HL-60 (cell line): ENCODE measurements around the gene SHANK3.

Source experiments
- DNase-seq, 2 experiments: peaks; one replicate each; pipeline ENCODE4 v3.0.0-alpha.2; 2010 to 2020; ENCODE audit warnings: low read depth in 1 of 2, low spot score in 1 of 2
- H3K27ac ChIP-seq: fragments of 250-450 bp; sonication (Bioruptor Pico); replicated peaks from 2 replicates; pipeline ENCODE4 v1.5.1; 2020; ENCODE audit warnings: mild to moderate bottlenecking, moderate library complexity
- H3K27me3 ChIP-seq: fragments of 250-450 bp; sonication (Bioruptor Pico); 2 replicates; pipeline ENCODE4 v1.5.1; 2021; ENCODE audit warnings: mild to moderate bottlenecking, moderate library complexity; ENCODE audit not compliant: insufficient read depth, poor library complexity, severe bottlenecking
- H3K4me3 ChIP-seq: replicated peaks from 2 replicates; pipeline ENCODE4 v1.5.1; 2011; ENCODE audit warnings: mild to moderate bottlenecking, control low read depth, low read length; ENCODE audit not compliant: insufficient read depth
- GABPA ChIP-seq: IDR thresholded peaks from 2 replicates; pipeline ENCODE4 v1.6.1; 2012; ENCODE audit warnings: low read depth
- POLR2AphosphoS5 ChIP-seq: IDR thresholded peaks from 2 replicates; pipeline ENCODE4 v1.6.1; 2012; ENCODE audit warnings: low read depth
- SPI1 ChIP-seq: IDR thresholded peaks from 2 replicates; pipeline ENCODE4 v1.6.1; 2012; ENCODE audit warnings: low read depth, mild to moderate bottlenecking, borderline replicate concordance
- TF ChIP-seq, protein P1 (sequence below): IDR thresholded peaks from one replicate; pipeline ENCODE4 v1.5.1; 2011; ENCODE audit warnings: low read length, control low read depth, inconsistent platforms; ENCODE audit not compliant: insufficient read depth
- TF ChIP-seq, protein P2 (sequence below): IDR thresholded peaks from 2 replicates; pipeline ENCODE4 v1.6.1; 2012; ENCODE audit warnings: low read depth; ENCODE audit not compliant: insufficient replicate concordance

SHANK3 gene

GRCh38 chr22:50711446-50712340, 39.1 kb downstream of the SHANK3 start:
- H3K27ac ChIP-seq: no peak overlapping the region
- H3K4me3 ChIP-seq: no peak overlapping the region
- no peak for TF ChIP-seq GABPA
- TF ChIP-seq, protein P1, sequence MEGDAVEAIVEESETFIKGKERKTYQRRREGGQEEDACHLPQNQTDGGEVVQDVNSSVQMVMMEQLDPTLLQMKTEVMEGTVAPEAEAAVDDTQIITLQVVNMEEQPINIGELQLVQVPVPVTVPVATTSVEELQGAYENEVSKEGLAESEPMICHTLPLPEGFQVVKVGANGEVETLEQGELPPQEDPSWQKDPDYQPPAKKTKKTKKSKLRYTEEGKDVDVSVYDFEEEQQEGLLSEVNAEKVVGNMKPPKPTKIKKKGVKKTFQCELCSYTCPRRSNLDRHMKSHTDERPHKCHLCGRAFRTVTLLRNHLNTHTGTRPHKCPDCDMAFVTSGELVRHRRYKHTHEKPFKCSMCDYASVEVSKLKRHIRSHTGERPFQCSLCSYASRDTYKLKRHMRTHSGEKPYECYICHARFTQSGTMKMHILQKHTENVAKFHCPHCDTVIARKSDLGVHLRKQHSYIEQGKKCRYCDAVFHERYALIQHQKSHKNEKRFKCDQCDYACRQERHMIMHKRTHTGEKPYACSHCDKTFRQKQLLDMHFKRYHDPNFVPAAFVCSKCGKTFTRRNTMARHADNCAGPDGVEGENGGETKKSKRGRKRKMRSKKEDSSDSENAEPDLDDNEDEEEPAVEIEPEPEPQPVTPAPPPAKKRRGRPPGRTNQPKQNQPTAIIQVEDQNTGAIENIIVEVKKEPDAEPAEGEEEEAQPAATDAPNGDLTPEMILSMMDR: no peak
- TF ChIP-seq, protein P2, sequence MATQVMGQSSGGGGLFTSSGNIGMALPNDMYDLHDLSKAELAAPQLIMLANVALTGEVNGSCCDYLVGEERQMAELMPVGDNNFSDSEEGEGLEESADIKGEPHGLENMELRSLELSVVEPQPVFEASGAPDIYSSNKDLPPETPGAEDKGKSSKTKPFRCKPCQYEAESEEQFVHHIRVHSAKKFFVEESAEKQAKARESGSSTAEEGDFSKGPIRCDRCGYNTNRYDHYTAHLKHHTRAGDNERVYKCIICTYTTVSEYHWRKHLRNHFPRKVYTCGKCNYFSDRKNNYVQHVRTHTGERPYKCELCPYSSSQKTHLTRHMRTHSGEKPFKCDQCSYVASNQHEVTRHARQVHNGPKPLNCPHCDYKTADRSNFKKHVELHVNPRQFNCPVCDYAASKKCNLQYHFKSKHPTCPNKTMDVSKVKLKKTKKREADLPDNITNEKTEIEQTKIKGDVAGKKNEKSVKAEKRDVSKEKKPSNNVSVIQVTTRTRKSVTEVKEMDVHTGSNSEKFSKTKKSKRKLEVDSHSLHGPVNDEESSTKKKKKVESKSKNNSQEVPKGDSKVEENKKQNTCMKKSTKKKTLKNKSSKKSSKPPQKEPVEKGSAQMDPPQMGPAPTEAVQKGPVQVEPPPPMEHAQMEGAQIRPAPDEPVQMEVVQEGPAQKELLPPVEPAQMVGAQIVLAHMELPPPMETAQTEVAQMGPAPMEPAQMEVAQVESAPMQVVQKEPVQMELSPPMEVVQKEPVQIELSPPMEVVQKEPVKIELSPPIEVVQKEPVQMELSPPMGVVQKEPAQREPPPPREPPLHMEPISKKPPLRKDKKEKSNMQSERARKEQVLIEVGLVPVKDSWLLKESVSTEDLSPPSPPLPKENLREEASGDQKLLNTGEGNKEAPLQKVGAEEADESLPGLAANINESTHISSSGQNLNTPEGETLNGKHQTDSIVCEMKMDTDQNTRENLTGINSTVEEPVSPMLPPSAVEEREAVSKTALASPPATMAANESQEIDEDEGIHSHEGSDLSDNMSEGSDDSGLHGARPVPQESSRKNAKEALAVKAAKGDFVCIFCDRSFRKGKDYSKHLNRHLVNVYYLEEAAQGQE: no peak
- no peak for TF ChIP-seq SPI1
- TF ChIP-seq POLR2AphosphoS5: no peak
- no peaks in the 10 kb centered on the region for H3K27me3 ChIP-seq
- DNase-seq: no peak

GRCh38 chr22:50712341-50713007, 39.9 kb downstream of the SHANK3 start:
- no peak for TF ChIP-seq SPI1
- TF ChIP-seq, protein P2: no peak
- H3K27me3 ChIP-seq: no peaks in the 10 kb centered on the region
- H3K4me3 ChIP-seq: no peak overlapping the region
- DNase-seq: no peak
- no peak overlapping the region for H3K27ac ChIP-seq

GRCh38 chr22:50713008-50713385, 40.4 kb downstream of the SHANK3 start:
- TF ChIP-seq SPI1 (no peak), GABPA (no peak), POLR2AphosphoS5 (no peak)
- TF ChIP-seq, protein P2: no peak
- TF ChIP-seq, protein P1: no peak
- Histone ChIP-seq H3K27ac (no peak overlapping the region), H3K4me3 (no peak overlapping the region), H3K27me3 (no peaks in the 10 kb centered on the region)
- no peak for DNase-seq
